HG02852 (cell line): ENCODE results near the gene MALSU1.

Experiments used
- ATAC-seq: cut with Tn5 transposase; IDR thresholded peaks from one replicate; pipeline ENCODE4 v1.9.1; 2021; ENCODE audit warnings: mild to moderate bottlenecking, moderate library complexity; ENCODE audit not compliant: unreplicated experiment

The MALSU1 gene

DNA sequence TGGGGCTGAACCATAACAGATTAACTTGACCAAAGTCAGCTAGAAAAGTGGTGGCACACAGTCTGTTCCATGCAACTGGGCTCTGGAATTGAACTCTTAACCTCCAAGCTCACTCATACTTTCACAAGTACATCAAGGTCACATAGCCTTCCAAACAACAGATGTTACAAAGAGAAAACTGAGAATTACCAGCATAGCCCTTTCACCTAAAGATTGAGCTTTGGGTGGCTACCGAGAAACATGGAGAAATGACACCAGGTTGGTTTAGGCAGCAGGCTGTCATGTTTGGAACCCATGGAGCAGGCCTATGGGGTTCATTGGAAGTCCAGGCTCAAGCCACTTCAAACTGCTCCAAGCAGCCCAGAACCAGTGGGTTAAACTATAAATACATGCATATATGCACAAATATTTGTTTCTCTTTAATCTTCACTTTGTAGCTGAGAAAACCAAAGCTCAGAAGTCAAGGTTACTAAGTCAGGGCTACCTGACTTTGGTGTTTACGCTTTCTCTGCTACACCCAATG lies 59.1 kb downstream of the MALSU1 start:
- ATAC-seq: no peak
